ENCODE measurements around the gene GAL3ST3.
"Not testable (repeated sequence)": the region's sequence is repeated elsewhere in the genome, so short reads cannot be mapped to it uniquely, and the experiment has no call there.

GAL3ST3 gene

DNA sequence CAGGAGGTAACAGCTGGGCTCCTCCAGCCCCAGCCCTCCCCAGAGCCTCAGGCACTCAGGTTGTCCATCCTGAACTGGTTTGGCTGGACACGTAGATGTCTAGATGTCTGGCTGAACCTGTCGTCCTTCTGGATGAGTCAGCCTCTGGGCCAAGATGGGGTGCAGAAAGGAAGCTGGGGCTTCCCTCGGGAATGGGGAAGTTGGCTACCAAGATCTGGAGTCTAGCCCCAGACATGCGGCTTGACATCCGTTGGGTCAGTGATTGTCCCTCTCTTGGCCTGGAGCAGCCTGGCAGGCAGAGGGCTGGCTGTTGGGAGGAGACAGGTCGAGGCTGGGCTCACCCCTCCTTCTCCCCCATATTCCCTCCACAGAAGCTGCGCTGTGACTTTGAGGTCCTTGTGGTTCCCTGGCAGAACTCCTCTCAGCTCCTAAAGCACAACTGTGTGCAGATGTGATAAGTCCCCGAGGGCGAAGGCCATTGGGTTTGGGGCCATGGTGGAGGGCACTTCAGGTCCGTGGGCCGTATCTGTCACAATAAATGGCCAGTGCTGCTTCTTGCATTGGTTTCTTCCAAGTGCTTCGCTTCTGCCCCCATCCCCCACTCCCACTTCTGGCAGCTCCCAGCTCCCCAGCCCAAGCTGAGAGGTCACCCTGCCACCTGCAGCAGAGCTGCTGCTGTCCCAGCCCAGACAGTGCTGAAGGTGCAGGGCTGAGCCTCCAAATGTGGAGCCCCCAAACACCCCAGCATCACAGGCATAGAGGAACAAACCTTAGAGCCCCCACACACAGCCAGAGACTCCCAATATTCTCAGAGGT, 35.8 kb downstream of the GAL3ST3 start:
- DNase-seq (ENCODE audit: low spot score) = no peak

GRCh38 chr11:66012371-66012945, 36.5 kb downstream of the GAL3ST3 start:
- no peak for DNase-seq (ENCODE audit: low spot score)

DNA sequence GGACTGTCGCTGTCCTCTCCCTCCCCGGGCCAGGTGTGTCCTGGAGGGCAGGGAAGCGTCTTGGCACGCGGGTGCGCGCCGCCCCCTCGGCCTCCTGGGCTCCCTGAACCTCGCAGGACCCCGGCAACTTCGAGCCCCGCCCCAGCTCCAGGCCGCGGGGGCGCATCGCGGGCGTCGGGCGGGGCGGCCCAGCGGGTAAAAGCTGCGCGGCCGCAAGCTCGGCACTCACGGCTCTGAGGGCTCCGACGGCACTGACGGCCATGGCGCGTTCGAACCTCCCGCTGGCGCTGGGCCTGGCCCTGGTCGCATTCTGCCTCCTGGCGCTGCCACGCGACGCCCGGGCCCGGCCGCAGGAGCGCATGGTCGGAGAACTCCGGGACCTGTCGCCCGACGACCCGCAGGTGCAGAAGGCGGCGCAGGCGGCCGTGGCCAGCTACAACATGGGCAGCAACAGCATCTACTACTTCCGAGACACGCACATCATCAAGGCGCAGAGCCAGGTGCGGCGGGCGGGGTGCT, 37.1 kb downstream of the GAL3ST3 start, which contains the start of gene CST6:
Gene CST6 (plus strand): TSS at position 224 of the 519 bp plus-strand sequence. CDS start 37 bp downstream, at position 261.
- DNase-seq (ENCODE audit: low spot score) = no peak

DNA sequence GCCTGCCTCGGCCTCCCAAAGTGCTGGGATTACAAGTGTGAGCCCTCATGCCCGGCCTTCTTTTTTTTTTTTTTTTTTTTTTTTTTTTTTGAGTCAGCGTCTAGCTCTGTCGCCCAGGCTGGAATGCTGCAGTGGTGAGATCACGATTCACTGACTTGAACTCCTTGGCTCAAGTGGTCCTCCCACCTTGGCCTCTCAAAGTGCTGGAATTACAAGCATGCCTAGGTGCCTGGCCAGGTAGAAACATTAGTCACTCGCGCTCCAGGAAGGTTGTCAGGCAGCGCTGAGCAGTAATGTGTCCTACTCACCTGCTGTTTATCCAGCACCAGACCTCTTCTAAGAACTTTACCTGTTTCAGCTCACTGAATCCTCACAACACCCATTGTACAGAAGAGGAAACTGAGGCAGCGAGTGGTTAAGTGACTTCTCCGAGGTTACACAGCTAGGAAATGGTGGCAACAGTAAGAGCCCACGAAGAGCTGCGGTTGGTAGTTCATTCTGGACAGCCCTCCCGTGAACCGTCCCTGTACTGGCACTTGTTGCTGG, 37.6 kb downstream of the GAL3ST3 start:
- DNase-seq (ENCODE audit: low spot score) = no peak

- not testable (repeated sequence) for DNase-seq (ENCODE audit: low spot score)
Observed at GRCh38 chr11:66010036-66010435, 38.9 kb downstream of the GAL3ST3 start.

GRCh38 chr11:66008468-66009101, 40.4 kb downstream of the GAL3ST3 start:
- DNase-seq (ENCODE audit: low spot score) = no peak

GRCh38 chr11:66008095-66008467, 40.9 kb downstream of the GAL3ST3 start:
- DNase-seq (ENCODE audit: low spot score) = no peak

DNA sequence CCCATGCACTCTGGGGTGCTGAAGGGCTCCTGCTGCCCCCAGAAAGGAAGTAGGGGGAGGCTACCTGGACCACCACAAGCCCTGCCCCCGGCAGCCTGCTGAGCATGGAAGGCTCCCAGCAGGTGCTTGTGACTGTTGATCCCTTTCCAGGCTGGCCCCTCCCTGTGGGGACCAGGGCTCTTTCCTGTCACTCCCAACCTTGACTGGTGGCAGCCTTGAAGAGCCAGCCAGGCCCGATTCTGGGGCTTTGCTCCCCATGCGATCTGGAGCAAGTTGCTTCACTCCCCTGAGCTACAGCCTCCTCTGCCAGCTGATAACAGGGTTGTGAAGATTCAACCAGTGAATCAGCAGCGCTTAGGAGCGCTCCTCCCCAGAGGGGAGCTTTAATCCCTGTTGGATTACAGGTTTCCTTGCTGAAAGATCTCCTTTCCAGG, 41.7 kb downstream of the GAL3ST3 start:
- no peak for DNase-seq (ENCODE audit: low spot score)

DNA sequence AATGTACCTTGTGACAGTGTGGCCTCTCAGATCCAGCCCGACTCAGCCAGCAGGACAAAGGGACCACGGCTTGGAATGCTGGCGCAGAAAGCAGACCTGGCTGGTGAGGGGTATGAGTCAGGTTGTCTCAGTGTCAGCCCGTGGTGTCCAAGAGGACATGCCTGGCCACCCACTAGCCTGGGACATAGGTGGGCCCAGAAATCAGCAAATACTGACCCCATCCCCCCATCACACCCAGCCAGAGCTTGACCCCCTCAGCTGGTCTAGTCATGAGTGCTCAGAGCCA, 42.1 kb downstream of the GAL3ST3 start:
- DNase-seq (ENCODE audit: low spot score) = no peak

- DNase-seq (ENCODE audit: low spot score) = no peak
Observed at GRCh38 chr11:66006134-66006890, 42.6 kb downstream of the GAL3ST3 start.

DNA sequence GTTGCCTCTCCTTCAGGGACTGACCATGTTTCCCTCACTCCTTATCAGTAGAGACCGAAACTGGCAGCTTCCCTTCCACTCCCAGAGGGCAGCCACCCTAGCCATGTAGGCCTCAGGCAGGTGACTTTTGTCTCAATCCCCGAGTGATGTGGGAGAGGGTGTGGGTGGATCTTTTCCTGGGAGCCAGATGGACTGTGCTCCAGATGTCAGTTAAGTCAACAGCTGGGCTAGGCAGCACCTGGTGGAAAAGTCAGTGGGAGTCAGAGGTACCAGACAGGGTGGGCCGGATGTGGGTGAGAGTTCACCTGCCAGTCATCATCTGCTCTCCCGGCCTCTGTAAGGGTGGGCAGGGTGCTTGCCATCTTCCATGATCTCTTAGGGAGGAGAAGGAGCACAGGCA, 44.8 kb downstream of the GAL3ST3 start:
- DNase-seq (ENCODE audit: low spot score) = no peak

GRCh38 chr11:66003291-66003690, 45.7 kb downstream of the GAL3ST3 start:
- DNase-seq (ENCODE audit: low spot score) = no peak

DNA sequence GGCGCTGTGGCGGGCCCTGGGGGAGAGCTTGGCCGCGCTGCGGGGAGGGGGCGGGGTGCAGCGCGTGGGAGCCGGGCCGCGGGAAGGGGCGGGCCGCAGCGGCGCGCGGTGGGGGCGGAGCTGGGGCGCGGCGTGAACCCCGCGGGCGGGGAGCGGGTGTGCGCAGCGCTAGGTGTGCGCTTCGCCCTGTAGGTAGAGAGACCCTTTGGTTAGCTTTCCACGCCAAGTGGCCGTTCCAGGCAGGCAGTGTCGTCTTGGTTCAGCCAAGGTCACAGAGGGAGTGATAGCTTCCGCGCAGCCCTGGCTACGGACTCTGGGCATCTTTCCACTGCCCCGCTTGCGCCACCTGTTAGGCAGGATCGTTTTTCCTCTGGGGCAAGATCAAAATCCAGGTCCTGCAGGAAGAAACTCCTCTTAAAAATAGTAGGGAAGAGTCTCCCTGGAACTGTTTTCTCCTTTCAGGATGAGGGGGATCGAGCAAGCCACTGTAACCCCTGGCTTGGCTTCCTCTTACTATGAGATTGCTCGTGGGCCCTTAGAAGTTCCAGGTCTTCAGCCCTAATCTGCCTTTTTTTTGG, 46.2 kb downstream of the GAL3ST3 start:
- DNase-seq (ENCODE audit: low spot score) = peak; percentile 71

- peak; percentile 94 for DNase-seq (ENCODE audit: low spot score)
Observed at GRCh38 chr11:66001942-66002647, 46.9 kb downstream of the GAL3ST3 start, which contains the start of the genes BANF1 and EIF1AD. Gene BANF1 (plus strand): TSS chr11:66002503. CDS start chr11:66003251, 748 bp downstream. Gene EIF1AD (minus strand): TSS chr11:66002157. CDS start chr11:66000389, 1,768 bp downstream.

- no peak for DNase-seq (ENCODE audit: low spot score)
Observed at GRCh38 chr11:65997286-65997685, 51.7 kb downstream of the GAL3ST3 start.

DNA sequence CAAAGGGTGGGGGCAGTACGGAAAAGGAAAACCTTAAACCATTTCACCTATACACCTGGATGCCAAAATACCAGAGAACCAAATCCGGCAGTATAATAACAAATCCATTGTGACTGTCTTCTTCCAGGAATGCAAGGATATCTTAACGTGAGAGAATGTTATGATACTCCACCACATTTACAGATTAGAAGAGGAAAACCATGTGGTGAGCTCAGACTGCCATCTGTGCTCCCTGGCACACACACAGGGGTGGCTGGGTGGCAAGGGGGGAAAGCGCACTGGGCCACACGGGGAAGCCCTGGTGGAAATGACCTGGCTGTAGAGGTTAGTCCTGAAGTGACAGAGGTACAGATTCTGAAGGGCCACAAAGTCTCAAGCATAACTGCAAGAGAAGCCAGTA, 56.9 kb downstream of the GAL3ST3 start:
- no peak for DNase-seq (ENCODE audit: low spot score)

Data from AG08395 (cell line).